Right lobe of liver (tissue), 4 donors: ENCODE measurements around the gene BEND5.

Experiments used
- CTCF ChIP-seq, 4 donors: fragments of 200-600 bp in 3 of 4; fragments of 450-650 bp in 1 of 4; IDR thresholded peaks; one replicate each; pipeline versions ENCODE4 v1.5.1 to v1.8.0; 2016 to 2022; ENCODE audit warnings: antibody characterized with exemption in 4 of 4, mild to moderate bottlenecking in 2 of 4
- POLR2A ChIP-seq: fragments of 450-650 bp; IDR thresholded peaks from one replicate; pipeline ENCODE4 v1.6.1; 2017; ENCODE audit warnings: antibody characterized with exemption, mild to moderate bottlenecking
- donor health status: DM: no; HTN: no; CAD: no.
- donor health status: DM: no; HTN: no; CAD: no.
- donor health status: DM: no; HTN: yes; CAD: no.

- no peak for TF ChIP-seq CTCF (IDR thresholded peaks at IDR 0.05)
- TF ChIP-seq POLR2A: no peak
Observed at GRCh38 chr1:48749068-48749467, 27.6 kb downstream of the BEND5 start.
